ENCODE results near the gene TAF5.

DNA sequence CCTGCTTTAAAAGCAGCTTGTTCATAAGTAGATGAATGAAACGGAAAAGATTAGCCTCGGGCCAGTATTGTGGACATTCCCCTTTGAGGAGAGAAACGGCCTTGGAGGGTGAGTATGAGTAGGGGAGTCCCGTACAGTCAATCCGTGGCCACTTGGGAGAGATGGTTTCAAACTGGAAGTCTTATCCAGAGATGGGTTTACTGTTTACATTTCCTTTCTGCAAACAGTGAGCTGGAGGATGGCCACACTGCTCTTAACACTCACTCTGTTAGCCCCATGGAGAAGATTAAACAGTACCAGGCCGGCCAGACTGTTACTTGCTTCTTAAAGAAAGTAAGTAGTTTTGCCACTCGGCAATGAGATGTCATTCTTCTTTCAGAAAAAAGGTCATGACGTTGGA is 64.1 kb downstream of the TAF5 start:
- TF ChIP-seq, protein P1, sequence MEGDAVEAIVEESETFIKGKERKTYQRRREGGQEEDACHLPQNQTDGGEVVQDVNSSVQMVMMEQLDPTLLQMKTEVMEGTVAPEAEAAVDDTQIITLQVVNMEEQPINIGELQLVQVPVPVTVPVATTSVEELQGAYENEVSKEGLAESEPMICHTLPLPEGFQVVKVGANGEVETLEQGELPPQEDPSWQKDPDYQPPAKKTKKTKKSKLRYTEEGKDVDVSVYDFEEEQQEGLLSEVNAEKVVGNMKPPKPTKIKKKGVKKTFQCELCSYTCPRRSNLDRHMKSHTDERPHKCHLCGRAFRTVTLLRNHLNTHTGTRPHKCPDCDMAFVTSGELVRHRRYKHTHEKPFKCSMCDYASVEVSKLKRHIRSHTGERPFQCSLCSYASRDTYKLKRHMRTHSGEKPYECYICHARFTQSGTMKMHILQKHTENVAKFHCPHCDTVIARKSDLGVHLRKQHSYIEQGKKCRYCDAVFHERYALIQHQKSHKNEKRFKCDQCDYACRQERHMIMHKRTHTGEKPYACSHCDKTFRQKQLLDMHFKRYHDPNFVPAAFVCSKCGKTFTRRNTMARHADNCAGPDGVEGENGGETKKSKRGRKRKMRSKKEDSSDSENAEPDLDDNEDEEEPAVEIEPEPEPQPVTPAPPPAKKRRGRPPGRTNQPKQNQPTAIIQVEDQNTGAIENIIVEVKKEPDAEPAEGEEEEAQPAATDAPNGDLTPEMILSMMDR (conservative IDR thresholded peaks at IDR 0.05; ENCODE audit: low read depth, low read length) = no peak
- TF ChIP-seq EZH2 (IDR thresholded peaks at IDR 0.05; ENCODE audit: borderline replicate concordance, low read depth, low read length, poor library complexity, severe bottlenecking) = no peak

Measured in A673 (cell line).